ENCODE results near the gene HYAL3.

DNA sequence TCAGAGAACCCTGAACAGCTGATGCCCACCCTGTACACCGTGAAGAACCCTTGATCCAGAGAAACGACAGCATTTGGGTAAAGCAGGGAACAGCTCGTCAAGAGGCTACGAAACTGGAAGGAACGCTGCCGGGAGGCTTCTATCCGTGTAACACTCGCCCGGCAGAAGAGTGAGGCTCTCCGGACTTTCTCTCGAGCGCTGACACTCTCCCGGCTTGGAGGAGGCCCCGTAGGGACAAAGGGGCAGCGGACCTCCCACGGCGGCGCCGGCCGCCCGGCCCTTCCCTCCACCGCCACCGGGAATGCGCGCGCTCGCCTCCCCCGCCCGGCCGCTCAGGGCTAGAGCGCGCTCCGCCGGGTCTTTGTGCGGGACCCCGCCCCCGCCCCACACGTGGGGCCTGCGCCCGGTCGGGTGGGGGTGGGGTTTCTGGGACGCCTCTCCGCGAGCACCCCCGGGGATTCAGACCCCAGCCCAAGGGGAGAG lies 21.7 kb upstream of the HYAL3 start:
- TF ChIP-seq GATA2 (IDR thresholded peaks at IDR 0.05; ENCODE audit: low read depth, low read length) (no peak), GATA3 (IDR thresholded peaks at IDR 0.05; ENCODE audit: low read depth, low read length) (no peak)

All from SH-SY5Y (cell line).